GM23338 (cell line): ENCODE measurements around the gene ASAP2. TPM values are rescaled to one million over a fixed set of nuclear protein-coding genes. Genes with fewer than 3 reads are reported as not detected.

Experiments used
- ATAC-seq: fragments of 200-7000 bp; cut with Tn5 transposase; 3 replicates; pipeline ENCODE4 v1.9.1; 2020
- DNase-seq: peaks from one replicate; pipeline ENCODE4 v3.0.0-alpha.2; 2015; ENCODE audit warnings: low spot score
- H2AFZ ChIP-seq: fragments of 200-600 bp; sonication (generic); 2 replicates; pipeline ENCODE4 v1.8.0; 2016; ENCODE audit warnings: antibody characterized with exemption, mild to moderate bottlenecking, moderate library complexity
- H3F3A ChIP-seq: fragments of 200-600 bp; sonication (generic); replicated peaks from 2 replicates; pipeline ENCODE4 v1.8.0; 2017; ENCODE audit warnings: antibody characterized with exemption, mixed run types, low read depth
- H3K27ac ChIP-seq: fragments of 200-600 bp; sonication (generic); 2 replicates; pipeline ENCODE4 v1.6.1; 2016; ENCODE audit warnings: low read depth
- H3K27me3 ChIP-seq: fragments of 200-600 bp; sonication (generic); 2 replicates; pipeline ENCODE4 v1.8.0; 2016; ENCODE audit warnings: mild to moderate bottlenecking, mixed run types, moderate library complexity; ENCODE audit not compliant: insufficient read depth
- H3K36me3 ChIP-seq: fragments of 200-600 bp; sonication (generic); 2 replicates; pipeline ENCODE4 v1.8.0; 2016; ENCODE audit warnings: mild to moderate bottlenecking; ENCODE audit not compliant: insufficient read depth
- H3K4me1 ChIP-seq: fragments of 200-600 bp; sonication (generic); 2 replicates; pipeline ENCODE4 v1.8.0; 2016; ENCODE audit warnings: mild to moderate bottlenecking, moderate library complexity; ENCODE audit not compliant: insufficient read depth
- H3K4me2 ChIP-seq: fragments of 200-600 bp; sonication (generic); 2 replicates; pipeline ENCODE4 v1.7.1; 2017; ENCODE audit warnings: mixed run types
- H3K4me3 ChIP-seq: fragments of 200-600 bp; sonication (generic); 2 replicates; pipeline ENCODE4 v1.6.1; 2016; ENCODE audit warnings: mixed run types
- H3K79me2 ChIP-seq: fragments of 200-600 bp; sonication (generic); replicated peaks from 2 replicates; pipeline ENCODE4 v1.8.0; 2017; ENCODE audit warnings: mild to moderate bottlenecking; ENCODE audit not compliant: insufficient read depth
- H3K9me2 ChIP-seq: fragments of 200-600 bp; sonication (generic); 2 replicates; pipeline ENCODE4 v1.8.0; 2017; ENCODE audit not compliant: insufficient read depth
- H4K20me1 ChIP-seq: fragments of 200-600 bp; sonication (generic); replicated peaks from 2 replicates; pipeline ENCODE4 v1.8.0; 2017; ENCODE audit warnings: mild to moderate bottlenecking; ENCODE audit not compliant: insufficient read depth
- H3K27ac Mint-ChIP-seq: 2 replicates; pipeline ENCODE4 v1.8.0; 2020; ENCODE audit warnings: inconsistent platforms, mild to moderate bottlenecking, moderate library complexity, mixed read lengths
- H3K27me3 Mint-ChIP-seq: 3 replicates; pipeline ENCODE4 v1.8.0; 2022; ENCODE audit warnings: low read depth, mild to moderate bottlenecking, moderate library complexity, mixed read lengths, inconsistent platforms; ENCODE audit not compliant: insufficient read depth, poor library complexity
- H3K36me3 Mint-ChIP-seq: 3 replicates; pipeline ENCODE4 v1.8.0; 2021; ENCODE audit warnings: low read depth, mild to moderate bottlenecking, inconsistent platforms, moderate library complexity, mixed read lengths
- H3K4me1 Mint-ChIP-seq: 3 replicates; pipeline ENCODE4 v1.8.0; 2020; ENCODE audit warnings: mild to moderate bottlenecking, inconsistent platforms, mixed read lengths
- H3K4me3 Mint-ChIP-seq: 3 replicates; pipeline ENCODE4 v1.8.0; 2021; ENCODE audit warnings: moderate library complexity, mild to moderate bottlenecking, inconsistent platforms, mixed read lengths
- H3K9me3 Mint-ChIP-seq: 3 replicates; pipeline ENCODE4 v1.8.0; 2020; ENCODE audit warnings: moderate library complexity, mild to moderate bottlenecking, inconsistent platforms, mixed read lengths
- CREB1 ChIP-seq: fragments of 250-450 bp; sonication (Bioruptor Pico); IDR thresholded peaks from 2 replicates; pipeline ENCODE4 v1.5.0; 2020; ENCODE audit warnings: low read depth, mild to moderate bottlenecking, moderate library complexity
- CTCF ChIP-seq, 2 experiments: fragments of 200-600 bp in 1 of 2; sonication (generic) in 1 of 2; conservative IDR thresholded peaks; 2 replicates each; pipeline versions ENCODE4 v1.5.1 to v1.6.1; 2016 to 2017; ENCODE audit warnings: antibody characterized with exemption in 2 of 2, low read depth in 2 of 2, mild to moderate bottlenecking in 2 of 2, moderate library complexity in 1 of 2
- EZH2 ChIP-seq: fragments of 200-600 bp; sonication (generic); IDR thresholded peaks from one replicate; pipeline ENCODE4 v1.8.0; 2017; ENCODE audit warnings: antibody characterized with exemption, mild to moderate bottlenecking, low read depth; ENCODE audit not compliant: unreplicated experiment
- EZH2phosphoT487 ChIP-seq: fragments of 200-600 bp; sonication (generic); IDR thresholded peaks from one replicate; pipeline ENCODE4 v1.8.1; 2018; ENCODE audit warnings: antibody characterized with exemption; ENCODE audit not compliant: unreplicated experiment
- JUNB ChIP-seq: IDR thresholded peaks from one replicate; pipeline ENCODE4 v1.6.1; 2016; ENCODE audit warnings: antibody characterized with exemption; ENCODE audit not compliant: unreplicated experiment
- NANOG ChIP-seq: IDR thresholded peaks from 2 replicates; pipeline ENCODE4 v1.6.1; 2016; ENCODE audit warnings: antibody characterized with exemption, borderline replicate concordance
- POLR2AphosphoS5 ChIP-seq: IDR thresholded peaks from 2 replicates; pipeline ENCODE4 v1.6.1; 2016; ENCODE audit warnings: antibody characterized with exemption, low read depth
- STAT1 ChIP-seq: IDR thresholded peaks from one replicate; pipeline ENCODE4 v1.6.1; 2016; ENCODE audit warnings: antibody characterized with exemption; ENCODE audit not compliant: unreplicated experiment
- ZNF114 ChIP-seq: fragments of 250-450 bp; sonication (Bioruptor Pico); IDR thresholded peaks from 2 replicates; pipeline ENCODE4 v1.5.0; 2020; ENCODE audit warnings: mild to moderate bottlenecking, moderate library complexity
- ZNF331 ChIP-seq: fragments of 250-450 bp; sonication (Bioruptor Pico); IDR thresholded peaks from 2 replicates; pipeline ENCODE4 v1.5.0; 2020; ENCODE audit warnings: low read depth, mild to moderate bottlenecking, moderate library complexity
- polyA plus RNA-seq: library from polyadenylated mRNA; unstranded; fragments of >200 nt; fragmentation: Nextera tagmentation; extraction: Ambion mirVana; gene quantifications from 2 replicates; pipeline ENCODE4 v1.2.1, GENCODE V29; 2016
- total RNA-seq: library from RNA; depleted of rRNA; stranded (reverse); fragments of >200 nt; shearing (Covaris generic); gene quantifications from 2 replicates; pipeline ENCODE4 v1.2.3, GENCODE V29; 2014
- TF ChIP-seq, protein P1 (sequence below): IDR thresholded peaks from 2 replicates; pipeline ENCODE4 v1.6.1; 2016; ENCODE audit warnings: antibody characterized with exemption
- TF ChIP-seq, protein P2 (sequence below): IDR thresholded peaks from one replicate; pipeline ENCODE4 v1.6.1; 2018; ENCODE audit warnings: antibody characterized with exemption; ENCODE audit not compliant: unreplicated experiment
- TF ChIP-seq, protein P3 (sequence below): fragments of 250-450 bp; sonication (Bioruptor Pico); IDR thresholded peaks from 2 replicates; pipeline ENCODE4 v1.5.0; 2020; ENCODE audit warnings: mild to moderate bottlenecking, moderate library complexity

Gene ASAP2
- total and polyA plus RNA-seq, 2 experiments from 2014 or later = 2.6 to 15.6 TPM

- Histone ChIP-seq H4K20me1 (peaks cover 5% of the 10 kb centered on the region), H3K4me3 (no peak overlapping the region), H3K4me1 (no peaks in the 10 kb centered on the region; the same call in 1 of the 2 replicates), H3K79me2 (peaks cover 7% of the 10 kb centered on the region; the same call in 1 of the 2 replicates), H3K27ac (no peak overlapping the region), H3F3A (no peaks in the 10 kb centered on the region), H3K9me2 (no peaks in the 10 kb centered on the region), H3K27me3 (no peaks in the 10 kb centered on the region), H3K36me3 (no peaks in the 10 kb centered on the region), H2AFZ (no peak overlapping the region), H3K4me2 (no peak overlapping the region)
- no peak for DNase-seq
- Mint-ChIP-seq H3K9me3 (no peaks in the 10 kb centered on the region), H3K27ac (no peak overlapping the region), H3K36me3 (no peaks in the 10 kb centered on the region), H3K4me3 (no peak overlapping the region), H3K27me3 (peaks cover 10% of the 10 kb centered on the region), H3K4me1 (peaks cover 11% of the 10 kb centered on the region)
- no peak for ATAC-seq
- TF ChIP-seq CTCF (conservative IDR thresholded peaks at IDR 0.05; ENCODE audit: low read depth in 2 of 2) (no peak), NANOG (no peak), STAT1 (no peak), ZNF331 (CRISPR knock-in tag) (no peak), JUNB (no peak), EZH2phosphoT487 (no peak), CREB1 (CRISPR knock-in tag) (no peak), ZNF114 (no peak), POLR2AphosphoS5 (no peak), EZH2 (no peak)
- TF ChIP-seq, protein P1, sequence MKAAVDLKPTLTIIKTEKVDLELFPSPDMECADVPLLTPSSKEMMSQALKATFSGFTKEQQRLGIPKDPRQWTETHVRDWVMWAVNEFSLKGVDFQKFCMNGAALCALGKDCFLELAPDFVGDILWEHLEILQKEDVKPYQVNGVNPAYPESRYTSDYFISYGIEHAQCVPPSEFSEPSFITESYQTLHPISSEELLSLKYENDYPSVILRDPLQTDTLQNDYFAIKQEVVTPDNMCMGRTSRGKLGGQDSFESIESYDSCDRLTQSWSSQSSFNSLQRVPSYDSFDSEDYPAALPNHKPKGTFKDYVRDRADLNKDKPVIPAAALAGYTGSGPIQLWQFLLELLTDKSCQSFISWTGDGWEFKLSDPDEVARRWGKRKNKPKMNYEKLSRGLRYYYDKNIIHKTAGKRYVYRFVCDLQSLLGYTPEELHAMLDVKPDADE = no peak
- TF ChIP-seq, protein P2, sequence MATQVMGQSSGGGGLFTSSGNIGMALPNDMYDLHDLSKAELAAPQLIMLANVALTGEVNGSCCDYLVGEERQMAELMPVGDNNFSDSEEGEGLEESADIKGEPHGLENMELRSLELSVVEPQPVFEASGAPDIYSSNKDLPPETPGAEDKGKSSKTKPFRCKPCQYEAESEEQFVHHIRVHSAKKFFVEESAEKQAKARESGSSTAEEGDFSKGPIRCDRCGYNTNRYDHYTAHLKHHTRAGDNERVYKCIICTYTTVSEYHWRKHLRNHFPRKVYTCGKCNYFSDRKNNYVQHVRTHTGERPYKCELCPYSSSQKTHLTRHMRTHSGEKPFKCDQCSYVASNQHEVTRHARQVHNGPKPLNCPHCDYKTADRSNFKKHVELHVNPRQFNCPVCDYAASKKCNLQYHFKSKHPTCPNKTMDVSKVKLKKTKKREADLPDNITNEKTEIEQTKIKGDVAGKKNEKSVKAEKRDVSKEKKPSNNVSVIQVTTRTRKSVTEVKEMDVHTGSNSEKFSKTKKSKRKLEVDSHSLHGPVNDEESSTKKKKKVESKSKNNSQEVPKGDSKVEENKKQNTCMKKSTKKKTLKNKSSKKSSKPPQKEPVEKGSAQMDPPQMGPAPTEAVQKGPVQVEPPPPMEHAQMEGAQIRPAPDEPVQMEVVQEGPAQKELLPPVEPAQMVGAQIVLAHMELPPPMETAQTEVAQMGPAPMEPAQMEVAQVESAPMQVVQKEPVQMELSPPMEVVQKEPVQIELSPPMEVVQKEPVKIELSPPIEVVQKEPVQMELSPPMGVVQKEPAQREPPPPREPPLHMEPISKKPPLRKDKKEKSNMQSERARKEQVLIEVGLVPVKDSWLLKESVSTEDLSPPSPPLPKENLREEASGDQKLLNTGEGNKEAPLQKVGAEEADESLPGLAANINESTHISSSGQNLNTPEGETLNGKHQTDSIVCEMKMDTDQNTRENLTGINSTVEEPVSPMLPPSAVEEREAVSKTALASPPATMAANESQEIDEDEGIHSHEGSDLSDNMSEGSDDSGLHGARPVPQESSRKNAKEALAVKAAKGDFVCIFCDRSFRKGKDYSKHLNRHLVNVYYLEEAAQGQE = no peak
- TF ChIP-seq, protein P3, sequence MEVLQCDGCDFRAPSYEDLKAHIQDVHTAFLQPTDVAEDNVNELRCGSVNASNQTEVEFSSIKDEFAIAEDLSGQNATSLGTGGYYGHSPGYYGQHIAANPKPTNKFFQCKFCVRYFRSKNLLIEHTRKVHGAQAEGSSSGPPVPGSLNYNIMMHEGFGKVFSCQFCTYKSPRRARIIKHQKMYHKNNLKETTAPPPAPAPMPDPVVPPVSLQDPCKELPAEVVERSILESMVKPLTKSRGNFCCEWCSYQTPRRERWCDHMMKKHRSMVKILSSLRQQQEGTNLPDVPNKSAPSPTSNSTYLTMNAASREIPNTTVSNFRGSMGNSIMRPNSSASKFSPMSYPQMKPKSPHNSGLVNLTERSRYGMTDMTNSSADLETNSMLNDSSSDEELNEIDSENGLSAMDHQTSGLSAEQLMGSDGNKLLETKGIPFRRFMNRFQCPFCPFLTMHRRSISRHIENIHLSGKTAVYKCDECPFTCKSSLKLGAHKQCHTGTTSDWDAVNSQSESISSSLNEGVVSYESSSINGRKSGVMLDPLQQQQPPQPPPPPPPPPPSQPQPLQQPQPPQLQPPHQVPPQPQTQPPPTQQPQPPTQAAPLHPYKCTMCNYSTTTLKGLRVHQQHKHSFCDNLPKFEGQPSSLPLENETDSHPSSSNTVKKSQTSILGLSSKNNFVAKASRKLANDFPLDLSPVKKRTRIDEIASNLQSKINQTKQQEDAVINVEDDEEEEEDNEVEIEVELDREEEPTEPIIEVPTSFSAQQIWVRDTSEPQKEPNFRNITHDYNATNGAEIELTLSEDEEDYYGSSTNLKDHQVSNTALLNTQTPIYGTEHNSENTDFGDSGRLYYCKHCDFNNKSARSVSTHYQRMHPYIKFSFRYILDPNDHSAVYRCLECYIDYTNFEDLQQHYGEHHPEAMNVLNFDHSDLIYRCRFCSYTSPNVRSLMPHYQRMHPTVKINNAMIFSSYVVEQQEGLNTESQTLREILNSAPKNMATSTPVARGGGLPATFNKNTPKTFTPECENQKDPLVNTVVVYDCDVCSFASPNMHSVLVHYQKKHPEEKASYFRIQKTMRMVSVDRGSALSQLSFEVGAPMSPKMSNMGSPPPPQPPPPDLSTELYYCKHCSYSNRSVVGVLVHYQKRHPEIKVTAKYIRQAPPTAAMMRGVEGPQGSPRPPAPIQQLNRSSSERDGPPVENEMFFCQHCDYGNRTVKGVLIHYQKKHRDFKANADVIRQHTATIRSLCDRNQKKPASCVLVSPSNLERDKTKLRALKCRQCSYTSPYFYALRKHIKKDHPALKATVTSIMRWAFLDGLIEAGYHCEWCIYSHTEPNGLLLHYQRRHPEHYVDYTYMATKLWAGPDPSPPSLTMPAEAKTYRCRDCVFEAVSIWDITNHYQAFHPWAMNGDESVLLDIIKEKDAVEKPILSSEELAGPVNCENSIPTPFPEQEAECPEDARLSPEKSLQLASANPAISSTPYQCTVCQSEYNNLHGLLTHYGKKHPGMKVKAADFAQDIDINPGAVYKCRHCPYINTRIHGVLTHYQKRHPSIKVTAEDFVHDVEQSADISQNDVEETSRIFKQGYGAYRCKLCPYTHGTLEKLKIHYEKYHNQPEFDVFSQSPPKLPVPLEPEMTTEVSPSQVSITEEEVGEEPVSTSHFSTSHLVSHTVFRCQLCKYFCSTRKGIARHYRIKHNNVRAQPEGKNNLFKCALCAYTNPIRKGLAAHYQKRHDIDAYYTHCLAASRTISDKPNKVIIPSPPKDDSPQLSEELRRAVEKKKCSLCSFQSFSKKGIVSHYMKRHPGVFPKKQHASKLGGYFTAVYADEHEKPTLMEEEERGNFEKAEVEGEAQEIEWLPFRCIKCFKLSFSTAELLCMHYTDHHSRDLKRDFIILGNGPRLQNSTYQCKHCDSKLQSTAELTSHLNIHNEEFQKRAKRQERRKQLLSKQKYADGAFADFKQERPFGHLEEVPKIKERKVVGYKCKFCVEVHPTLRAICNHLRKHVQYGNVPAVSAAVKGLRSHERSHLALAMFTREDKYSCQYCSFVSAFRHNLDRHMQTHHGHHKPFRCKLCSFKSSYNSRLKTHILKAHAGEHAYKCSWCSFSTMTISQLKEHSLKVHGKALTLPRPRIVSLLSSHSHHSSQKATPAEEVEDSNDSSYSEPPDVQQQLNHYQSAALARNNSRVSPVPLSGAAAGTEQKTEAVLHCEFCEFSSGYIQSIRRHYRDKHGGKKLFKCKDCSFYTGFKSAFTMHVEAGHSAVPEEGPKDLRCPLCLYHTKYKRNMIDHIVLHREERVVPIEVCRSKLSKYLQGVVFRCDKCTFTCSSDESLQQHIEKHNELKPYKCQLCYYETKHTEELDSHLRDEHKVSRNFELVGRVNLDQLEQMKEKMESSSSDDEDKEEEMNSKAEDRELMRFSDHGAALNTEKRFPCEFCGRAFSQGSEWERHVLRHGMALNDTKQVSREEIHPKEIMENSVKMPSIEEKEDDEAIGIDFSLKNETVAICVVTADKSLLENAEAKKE (CRISPR knock-in tag) = no peak
These were observed 90.5 kb downstream of the ASAP2 start for GRCh38 chr2:9297156-9297555.
